NCI-H1417 treated with DMSO at 0.1 percent for 48 hours (cell line): Measurements from ENCODE around the gene MTA1.

ENCODE experiments used
- DNase-seq: peaks from one replicate; lab custom pipeline; 2025; lab: John Stamatoyannopoulos, UW

Gene MTA1

DNA sequence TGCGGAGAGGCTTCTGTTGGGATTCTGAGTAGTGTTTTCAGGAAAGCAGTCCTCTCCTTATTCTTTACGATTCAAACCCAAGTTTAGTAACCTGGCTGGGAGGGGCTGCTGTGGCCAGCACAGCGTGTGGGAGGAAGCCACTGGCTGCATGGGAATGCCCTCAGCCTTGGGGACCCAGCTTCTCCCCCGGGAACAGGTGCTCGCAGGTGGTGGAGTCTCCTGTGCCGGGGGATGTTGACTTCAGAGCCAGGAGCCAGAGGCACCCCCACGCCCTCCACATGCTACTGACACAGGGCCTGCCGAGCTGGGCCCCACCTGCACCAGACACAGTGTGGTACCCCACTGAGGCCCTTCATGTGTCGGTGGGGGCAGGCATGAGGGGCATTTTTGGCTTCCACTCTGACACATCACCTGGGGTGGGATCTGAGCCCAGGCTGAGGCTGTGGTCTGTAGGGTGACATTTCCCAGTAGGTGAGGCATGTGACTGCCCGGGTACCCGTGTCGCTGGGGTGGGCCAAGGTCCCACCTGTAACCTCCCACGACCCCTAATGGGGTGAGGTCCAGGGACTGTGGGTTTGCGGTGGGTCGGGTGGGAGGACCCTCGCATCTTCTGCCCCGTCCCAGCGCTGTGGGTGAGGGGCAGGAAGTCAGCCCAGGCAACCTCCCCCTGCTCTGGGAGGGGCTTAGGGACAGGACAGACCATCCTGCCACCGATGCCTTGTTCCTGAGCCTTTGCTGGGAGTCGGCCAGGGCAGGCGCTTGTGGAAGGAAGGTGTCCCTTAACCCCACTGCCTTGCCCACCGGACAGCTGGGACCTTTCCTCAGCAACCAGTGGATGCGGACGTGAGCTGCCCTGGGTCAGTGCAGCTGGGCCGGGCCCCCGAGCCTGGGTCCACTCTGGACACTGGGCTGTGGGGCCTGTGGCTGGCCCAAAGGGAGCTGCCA, 26.5 kb downstream of the MTA1 start:
- no peak for DNase-seq

- no peak for DNase-seq
Measured at GRCh38 chr14:105446971-105447370, 27.3 kb downstream of the MTA1 start.

DNA sequence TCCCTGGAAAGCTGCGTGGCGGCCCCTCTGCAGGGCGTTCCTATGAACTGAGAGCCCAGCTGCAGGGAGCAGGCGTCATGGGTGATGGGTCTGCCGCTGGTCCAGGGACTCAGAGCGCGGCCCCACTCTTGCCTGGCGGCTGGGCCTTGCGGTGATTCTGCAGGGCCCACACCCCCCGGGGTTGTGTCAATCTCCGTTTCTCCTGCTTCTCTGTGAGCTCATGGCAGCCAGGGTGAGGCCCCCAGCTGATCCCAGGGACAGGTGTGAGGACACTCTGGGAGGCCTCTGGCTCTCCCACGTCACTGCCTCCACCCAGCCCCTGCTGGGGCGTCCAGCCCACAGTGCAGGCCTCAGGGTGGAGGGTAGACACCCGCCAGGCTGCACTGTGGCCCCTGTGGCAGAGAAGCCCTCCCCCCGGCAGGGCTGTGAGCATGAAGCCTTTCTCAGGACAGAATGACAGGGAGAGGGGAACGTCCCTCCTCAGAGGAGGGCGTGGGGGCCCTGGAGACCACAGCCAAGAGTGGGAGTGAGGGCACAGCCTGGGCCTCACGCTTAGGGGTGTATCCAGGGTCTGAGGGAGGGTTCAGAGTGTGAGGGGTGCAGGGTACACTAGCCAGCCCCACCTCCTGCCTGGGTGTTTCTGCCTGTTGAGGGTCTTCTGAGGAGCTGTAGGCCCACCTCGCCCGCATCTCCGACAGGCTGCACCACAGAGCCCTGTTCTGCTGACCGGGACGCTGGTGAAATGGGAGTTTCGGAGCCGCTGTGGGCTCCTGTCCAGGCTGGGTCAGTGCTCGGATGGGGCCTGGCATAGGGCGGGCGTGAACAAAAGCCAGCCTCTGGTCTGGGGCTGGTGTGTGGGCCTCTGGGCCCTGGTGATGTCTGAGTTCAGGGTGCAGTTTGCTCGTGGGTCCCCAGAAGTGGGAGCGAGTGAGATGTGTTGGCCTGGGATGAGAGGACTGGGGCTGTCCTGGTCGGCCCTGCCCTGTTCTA, 28.3 kb downstream of the MTA1 start:
- DNase-seq: no peak

- no peak for DNase-seq
Measured at GRCh38 chr14:105448706-105449111, 29.1 kb downstream of the MTA1 start.

DNA sequence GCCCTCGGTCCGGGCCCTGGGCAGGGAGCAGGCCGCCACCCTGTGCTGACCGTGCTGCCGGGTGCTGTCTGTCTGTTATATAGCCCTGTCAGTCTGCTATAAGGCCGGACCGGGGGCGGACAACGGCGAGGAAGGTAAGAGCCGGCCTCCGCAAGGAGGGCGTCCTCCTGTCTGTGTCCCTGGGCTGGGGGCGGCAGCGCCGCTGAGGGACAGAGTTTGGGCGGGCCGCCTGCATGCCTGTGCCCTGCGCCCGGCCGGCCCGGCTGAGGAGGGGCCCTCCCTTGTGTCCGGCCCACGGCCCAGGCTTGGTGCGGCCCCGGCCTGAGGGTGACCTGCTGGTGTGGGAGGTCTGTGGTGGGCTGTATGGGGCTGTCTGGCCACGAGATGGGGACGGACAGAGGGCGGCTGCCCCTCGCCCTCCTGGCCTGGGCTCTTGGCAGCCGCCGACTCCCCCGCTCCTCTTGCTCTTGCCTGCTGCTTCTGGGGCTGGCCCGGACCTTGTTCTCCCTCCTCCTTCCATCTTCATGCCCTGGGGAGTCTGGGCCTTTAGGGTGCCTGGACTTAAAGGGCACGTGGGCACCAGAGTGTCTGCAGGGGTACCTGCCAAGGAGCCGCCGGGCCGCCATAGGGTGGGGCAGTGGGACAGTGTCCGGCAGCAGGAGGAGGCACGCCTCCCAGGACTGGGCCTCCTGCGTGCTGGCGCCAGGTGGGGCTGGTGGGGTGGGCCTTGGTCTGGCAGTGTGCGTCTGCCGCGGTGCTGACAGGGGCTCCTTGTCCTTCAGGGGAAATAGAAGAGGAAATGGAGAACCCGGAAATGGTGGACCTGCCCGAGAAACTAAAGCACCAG, 29.9 kb downstream of the MTA1 start:
- DNase-seq: no peak

DNA sequence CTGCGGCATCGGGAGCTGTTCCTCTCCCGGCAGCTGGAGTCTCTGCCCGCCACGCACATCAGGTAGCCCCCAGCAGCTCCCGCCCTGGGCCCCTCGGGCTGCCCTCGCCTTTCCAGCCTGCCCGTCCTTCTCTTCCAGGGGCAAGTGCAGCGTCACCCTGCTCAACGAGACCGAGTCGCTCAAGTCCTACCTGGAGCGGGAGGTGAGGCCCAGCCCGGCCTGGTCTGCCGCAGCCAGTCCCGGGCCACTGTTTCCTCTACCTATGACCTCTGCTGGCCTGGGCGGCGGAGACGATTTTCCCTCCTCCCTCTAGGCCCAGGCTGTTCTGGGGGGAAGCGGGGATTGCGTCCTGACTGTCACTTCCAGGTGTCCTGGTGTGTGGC, 30.5 kb downstream of the MTA1 start:
- DNase-seq: no peak

DNA sequence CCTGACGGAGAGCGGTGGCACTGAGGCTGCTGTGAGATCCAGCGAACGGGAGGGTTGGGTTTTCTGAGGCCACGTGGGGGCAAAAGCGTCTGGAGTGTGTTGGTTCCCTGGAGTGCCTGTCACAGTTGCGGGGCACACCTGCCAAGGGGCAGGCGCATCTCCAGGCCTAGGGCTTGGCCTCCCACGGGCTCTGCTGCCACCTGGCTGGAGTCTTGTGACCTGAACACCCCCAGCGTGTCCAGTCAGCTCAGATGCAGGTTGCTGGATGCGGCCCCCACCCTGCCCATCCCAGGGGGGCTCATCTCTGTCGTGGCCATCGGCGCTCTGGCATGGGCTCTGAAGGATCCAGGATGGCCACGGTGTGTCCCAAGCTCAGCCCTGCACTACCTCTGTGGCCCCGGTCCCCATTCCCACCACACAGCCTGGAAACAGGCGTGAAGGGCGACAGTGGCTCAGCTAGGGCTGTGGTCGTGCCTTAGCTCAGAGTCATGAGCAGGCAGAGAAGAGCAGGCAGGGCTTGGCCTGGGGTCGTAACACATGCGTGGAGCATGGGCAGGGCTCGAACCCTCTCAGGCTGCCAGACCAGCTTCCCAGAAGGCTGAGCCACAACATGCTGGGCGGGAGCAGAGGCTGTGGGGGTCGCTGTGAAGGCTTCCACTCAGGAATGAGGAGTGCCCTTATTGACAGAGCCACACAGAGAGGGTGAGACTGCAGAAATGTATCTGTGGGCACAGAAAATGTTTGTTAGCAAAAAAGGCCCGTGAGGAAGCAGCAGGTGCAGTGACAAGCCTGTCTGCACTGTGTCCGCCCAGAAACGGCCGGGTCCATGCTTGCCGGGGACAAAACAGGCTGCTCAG, 31.5 kb downstream of the MTA1 start:
- no peak for DNase-seq

DNA sequence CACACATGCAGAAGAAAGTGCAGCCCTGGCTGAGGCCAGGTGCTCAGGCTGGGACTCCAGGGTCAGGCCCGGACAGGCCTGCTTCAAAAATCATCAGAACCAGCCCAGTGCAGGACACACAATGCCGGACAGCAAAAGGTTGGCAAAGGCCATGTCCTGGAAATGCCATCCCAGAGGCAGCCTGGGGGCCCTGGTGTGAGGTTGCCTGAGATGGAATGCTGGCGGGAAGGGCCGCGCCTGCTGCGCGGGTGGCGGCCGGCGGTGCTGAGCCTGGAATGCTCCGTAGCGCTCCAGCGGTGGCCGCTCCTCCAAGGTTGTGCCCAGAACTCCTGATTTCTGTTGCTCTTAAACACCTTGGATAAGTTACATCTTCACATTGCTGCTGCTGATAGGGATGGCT, 33.3 kb downstream of the MTA1 start:
- DNase-seq: no peak

DNA sequence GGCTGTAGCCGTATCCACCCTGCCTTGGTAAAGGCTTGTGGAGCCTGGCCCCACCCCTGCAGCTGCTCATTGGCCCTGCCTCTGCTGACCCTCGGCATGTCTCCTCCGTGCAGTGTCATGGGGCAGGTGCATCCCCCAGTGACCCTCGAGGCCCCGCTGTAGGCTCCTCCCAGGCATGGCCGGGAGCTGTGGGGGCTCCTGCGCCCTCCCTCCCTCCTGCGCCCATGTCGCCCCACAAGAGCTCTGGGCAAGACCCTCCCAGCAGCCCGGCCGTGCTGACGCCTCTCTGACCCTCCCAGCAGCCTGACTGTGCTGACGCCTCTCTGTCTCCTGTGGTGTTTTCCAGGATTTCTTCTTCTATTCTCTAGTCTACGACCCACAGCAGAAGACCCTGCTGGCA, 34.2 kb downstream of the MTA1 start:
- no peak for DNase-seq

DNA sequence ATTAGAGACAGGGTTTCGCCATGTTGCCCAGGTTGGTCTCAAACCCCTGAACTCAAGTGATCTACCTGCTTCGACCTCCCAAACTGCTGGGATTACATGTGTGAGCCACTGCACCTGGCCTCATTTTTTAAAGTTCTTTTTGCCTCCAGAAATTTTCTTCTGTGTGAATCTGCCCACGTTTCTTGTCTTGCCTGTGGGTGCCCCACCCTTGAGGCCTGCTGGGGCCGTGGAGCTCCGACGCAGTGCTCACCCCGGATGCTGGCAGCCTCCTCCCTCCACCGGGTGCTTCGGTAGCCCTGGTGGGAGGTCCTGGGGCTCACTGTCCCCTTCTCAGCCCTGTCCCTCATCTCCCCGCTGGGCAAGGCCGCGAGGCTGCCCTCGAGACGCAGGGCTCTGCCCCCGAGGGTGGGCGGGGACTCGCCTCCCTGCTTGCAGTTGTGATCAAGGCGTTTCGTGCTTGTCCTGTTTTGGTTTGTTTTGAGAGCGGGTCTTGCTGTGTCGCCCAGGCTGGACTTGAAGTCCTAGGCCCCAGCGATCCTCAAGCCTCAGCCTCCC, 35.5 kb downstream of the MTA1 start:
- DNase-seq: no peak

DNA sequence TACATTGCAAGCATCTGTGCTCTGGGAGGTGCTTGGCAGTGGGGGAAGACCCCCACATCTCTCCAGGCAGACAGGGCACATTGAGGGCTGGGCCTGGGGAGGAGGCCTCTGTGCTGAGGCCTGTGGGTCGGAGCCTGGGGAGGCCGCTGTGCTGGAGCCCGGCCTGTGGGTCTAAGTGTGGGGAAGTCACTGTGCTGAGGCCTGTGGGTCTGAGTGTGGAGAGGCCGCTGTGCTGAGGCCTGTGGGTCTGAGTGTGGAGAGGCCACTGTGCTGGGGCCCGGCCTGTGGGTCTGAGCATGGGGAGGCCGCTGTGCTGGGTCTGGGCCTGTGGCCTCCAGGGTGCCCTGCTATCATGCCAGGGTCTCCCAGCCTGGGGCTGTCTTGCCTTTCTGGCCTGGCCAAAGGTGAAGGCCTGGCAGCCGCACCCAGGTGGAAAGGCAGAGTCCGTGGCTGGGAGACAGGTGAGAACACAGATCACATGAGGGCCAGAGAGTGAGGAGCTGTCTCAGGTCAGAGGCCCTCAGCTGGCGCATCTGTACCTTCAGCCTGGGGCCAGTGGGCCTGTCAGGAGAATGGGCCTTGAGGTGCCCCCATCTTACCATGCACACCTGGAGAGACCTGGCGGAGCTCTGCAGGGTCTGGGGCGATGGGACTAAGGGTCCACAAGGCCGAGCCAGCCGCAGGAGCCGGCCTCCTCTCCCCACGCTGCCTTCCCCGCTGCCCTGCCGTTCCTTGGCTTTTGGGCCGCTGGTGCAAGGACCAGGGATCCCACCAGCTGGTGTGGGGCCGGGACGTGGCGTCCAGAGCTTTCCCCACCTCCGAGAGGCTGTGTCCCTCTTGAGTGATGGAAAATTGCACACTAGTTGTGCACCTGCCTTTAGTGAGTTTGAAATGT, 36.4 kb downstream of the MTA1 start:
- DNase-seq: no peak

DNA sequence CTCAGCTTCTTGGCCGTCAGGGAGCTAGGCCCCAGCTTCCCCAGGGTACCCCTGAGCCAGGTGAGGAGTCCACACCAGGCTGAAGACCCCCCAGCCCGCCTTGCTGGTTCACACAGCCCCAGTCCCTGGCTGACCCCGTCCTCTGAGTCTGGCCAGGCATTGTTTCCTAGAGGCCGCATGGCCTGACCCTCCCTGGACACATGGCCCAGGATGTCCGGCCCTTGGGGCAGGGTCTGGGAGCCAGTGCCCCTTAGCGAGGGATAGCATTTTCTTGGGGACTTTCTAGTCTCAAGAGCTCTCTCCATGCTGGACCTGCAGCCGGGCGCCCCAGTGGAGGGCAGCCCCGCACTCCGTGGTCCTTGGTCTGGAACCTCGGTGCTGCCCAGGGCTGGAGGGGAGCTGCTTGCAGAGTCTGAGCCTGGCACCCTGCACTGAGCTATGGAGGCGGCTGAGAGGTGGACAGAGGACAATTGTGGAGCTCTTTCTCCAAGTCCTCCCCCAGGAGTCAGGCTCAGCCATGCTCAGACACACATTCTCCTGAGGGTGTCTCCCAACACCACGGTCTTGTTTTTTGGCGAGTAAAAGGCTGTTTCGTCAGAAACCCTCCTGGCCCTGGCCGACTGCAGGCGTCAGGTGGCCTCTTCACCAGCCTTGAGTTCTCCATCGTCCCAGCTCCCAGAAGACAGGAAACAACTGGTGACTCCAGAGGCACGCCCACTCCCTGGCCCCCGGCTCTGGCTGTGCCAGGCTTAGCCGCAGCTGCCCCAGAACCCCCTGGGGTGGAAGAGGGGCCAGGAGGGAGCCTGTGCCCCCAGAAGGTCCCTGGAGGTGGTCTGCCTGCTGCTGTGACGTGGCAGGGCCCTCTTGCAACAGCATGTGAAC, 37.4 kb downstream of the MTA1 start:
- DNase-seq: no peak

GRCh38 chr14:105458010-105458409, 38.4 kb downstream of the MTA1 start:
- DNase-seq: no peak

GRCh38 chr14:105458571-105458970, 38.9 kb downstream of the MTA1 start:
- DNase-seq: no peak

- no peak for DNase-seq
Measured at GRCh38 chr14:105460116-105460515, 40.5 kb downstream of the MTA1 start.

GRCh38 chr14:105460616-105461015, 41.0 kb downstream of the MTA1 start:
- DNase-seq: no peak

DNA sequence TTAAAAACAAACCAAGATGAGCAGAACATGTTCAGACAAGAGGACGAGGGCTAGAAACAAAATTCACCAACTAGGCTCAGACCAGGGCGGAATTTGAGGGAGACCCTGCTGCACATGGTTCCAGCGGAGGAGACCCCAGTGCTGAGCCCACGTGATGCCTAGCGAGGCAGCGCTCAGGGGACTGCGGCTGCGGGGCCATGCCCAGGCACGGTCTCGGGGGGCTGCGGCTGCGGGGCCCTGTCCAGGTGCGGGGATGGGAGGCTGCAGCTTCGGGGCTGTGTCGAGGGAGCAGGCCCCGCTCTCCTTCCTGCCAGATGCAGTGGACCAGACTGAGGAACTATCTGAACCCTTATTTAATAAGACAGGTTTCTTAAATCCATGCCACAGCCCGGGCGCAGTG, 42.3 kb downstream of the MTA1 start:
- DNase-seq: no peak

DNA sequence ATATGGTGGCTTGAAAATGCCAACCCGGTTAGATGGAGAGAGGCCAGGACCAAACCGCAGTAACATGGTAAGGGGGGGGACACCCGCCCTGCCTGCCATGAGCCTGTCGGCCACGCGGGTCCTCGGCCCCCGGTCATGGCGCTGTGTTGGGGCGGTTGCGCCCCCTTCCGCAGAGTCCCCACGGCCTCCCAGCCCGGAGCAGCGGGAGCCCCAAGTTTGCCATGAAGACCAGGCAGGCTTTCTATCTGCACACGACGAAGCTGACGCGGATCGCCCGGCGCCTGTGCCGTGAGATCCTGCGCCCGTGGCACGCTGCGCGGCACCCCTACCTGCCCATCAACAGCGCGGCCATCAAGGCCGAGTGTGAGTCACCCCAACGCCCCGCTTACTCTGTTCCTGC, 44.9 kb downstream of the MTA1 start:
- no peak for DNase-seq
